Vagina (tissue), 2 donors: ENCODE measurements around the gene DENND2C. TPM values are rescaled to one million over a fixed set of nuclear protein-coding genes. Genes with fewer than 3 reads are reported as not detected.

Experiments used
- DNase-seq, 2 donors: peaks; one replicate each; pipeline ENCODE4 v3.0.0-alpha.2; 2017; ENCODE audit errors: extremely low spot score in 2 of 2
- H3K27ac ChIP-seq: fragments of 200-600 bp; sonication (generic); one replicate; pipeline ENCODE4 v1.5.1; 2019
- H3K27me3 ChIP-seq: fragments of 200-600 bp; sonication (generic); one replicate; pipeline ENCODE4 v1.5.1; 2019
- H3K36me3 ChIP-seq, 2 donors: fragments of 200-600 bp; sonication (generic); one replicate each; pipeline ENCODE4 v1.5.1; 2017 to 2019
- H3K4me1 ChIP-seq: fragments of 200-600 bp; sonication (generic); one replicate; pipeline ENCODE4 v1.5.1; 2019
- H3K4me3 ChIP-seq, 2 donors: fragments of 200-600 bp; sonication (generic); 1 replicate in 1 of 2; 2 replicates in 1 of 2; pipeline ENCODE4 v1.5.1; 2016 to 2019
- H3K9me3 ChIP-seq: fragments of 200-600 bp; sonication (generic); one replicate; pipeline ENCODE4 v1.5.1; 2019
- POLR2A ChIP-seq, 2 donors: fragments of 450-650 bp; IDR thresholded peaks; one replicate each; pipeline ENCODE4 v1.6.1; 2017; ENCODE audit warnings: antibody characterized with exemption in 2 of 2, mild to moderate bottlenecking in 2 of 2, moderate library complexity in 2 of 2
- POLR2AphosphoS5 ChIP-seq, 2 donors: sonication (generic); formaldehyde crosslinking; IDR thresholded peaks; one replicate each; pipeline ENCODE4 v1.9.0; 2017; ENCODE audit warnings: antibody characterized with exemption in 2 of 2, mild to moderate bottlenecking in 2 of 2, low read depth in 1 of 2; ENCODE audit not compliant: insufficient read depth in 1 of 2
- intact Hi-C: fragments of 100-400 bp; cut with DNase I; formaldehyde crosslinking; loops from one replicate; pipeline ENCODE4 v1.15.1; 2023
- total RNA-seq: library from RNA; depleted of rRNA; stranded (reverse); fragments of >200 nt; gene quantifications from one replicate; pipeline ENCODE4 v1.2.3, GENCODE V29; 2016
- TF ChIP-seq, protein P1 (sequence below), 3 experiments: fragments of 450-650 bp in 2 of 3; fragments of 200-600 bp in 1 of 3; sonication (generic) in 1 of 3; IDR thresholded peaks; one replicate each; pipeline ENCODE4 v1.5.1; 2017 to 2019; ENCODE audit warnings: antibody characterized with exemption in 3 of 3, mild to moderate bottlenecking in 2 of 3, moderate library complexity in 2 of 3

DENND2C gene
- total RNA-seq, 1 donor from 2014 or later: 25.5 TPM

DNA sequence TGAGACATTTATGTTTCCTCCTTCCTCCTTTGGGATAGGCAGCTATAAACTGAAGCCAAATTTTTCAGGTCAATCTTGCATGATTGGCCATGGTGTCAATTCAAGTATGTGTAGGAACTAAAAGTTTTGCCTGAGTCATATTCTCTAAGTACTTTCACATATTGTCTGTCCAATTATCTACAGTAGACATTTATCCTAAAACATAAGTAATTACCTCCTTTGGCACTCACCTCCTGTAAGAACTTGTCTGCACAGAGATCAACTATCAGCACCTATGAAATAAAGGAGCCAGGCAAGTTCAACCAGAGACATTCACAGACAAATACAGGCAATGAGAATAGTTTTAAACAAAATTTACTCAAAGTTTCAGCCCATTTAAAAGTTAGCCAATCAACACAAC is 74.2 kb downstream of the DENND2C start:
- Histone ChIP-seq H3K36me3 (peaks cover 0 to 21% of the 10 kb centered on the region in 2 donors), H3K4me1 (no peaks in the 10 kb centered on the region), H3K4me3 (no peak overlapping the region), H3K27me3 (no peaks in the 10 kb centered on the region), H3K9me3 (no peaks in the 10 kb centered on the region), H3K27ac (no peak overlapping the region)
- no peak for DNase-seq
- TF ChIP-seq POLR2AphosphoS5 (IDR thresholded peaks at IDR 0.05; ENCODE audit: insufficient read depth in 1 of 2, low read depth in 1 of 2): peak in 1 of 2 donors; percentile 72
- TF ChIP-seq POLR2A (IDR thresholded peaks at IDR 0.05): no peak
- TF ChIP-seq, protein P1, sequence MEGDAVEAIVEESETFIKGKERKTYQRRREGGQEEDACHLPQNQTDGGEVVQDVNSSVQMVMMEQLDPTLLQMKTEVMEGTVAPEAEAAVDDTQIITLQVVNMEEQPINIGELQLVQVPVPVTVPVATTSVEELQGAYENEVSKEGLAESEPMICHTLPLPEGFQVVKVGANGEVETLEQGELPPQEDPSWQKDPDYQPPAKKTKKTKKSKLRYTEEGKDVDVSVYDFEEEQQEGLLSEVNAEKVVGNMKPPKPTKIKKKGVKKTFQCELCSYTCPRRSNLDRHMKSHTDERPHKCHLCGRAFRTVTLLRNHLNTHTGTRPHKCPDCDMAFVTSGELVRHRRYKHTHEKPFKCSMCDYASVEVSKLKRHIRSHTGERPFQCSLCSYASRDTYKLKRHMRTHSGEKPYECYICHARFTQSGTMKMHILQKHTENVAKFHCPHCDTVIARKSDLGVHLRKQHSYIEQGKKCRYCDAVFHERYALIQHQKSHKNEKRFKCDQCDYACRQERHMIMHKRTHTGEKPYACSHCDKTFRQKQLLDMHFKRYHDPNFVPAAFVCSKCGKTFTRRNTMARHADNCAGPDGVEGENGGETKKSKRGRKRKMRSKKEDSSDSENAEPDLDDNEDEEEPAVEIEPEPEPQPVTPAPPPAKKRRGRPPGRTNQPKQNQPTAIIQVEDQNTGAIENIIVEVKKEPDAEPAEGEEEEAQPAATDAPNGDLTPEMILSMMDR (IDR thresholded peaks at IDR 0.05): no peak
- intact Hi-C loops: no loop called here

DNA sequence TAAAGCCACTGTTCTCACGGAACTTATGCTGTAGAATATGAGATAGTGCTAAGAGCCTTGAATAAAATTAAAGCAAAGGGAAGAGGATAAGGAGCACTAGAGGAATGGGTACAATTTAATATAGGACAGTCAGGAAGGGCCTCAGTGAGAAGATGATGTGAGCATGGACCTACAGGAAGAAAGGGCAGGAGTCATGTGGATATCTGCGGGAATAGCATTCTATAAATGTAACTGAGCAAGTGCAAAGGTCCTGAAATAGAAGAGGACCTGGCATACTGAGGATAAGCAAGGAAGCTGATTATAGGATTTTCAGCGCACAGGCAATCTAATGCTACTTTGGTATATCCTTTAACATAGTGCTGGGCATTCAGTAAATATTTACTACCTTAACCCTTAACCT is 75.8 kb downstream of the DENND2C start:
- intact Hi-C loops: no loop called here
- no peaks in the 10 kb centered on the region for H3K27me3 ChIP-seq
- H3K4me1 ChIP-seq: no peaks in the 10 kb centered on the region
- H3K4me3 ChIP-seq: no peak overlapping the region
- H3K9me3 ChIP-seq: no peaks in the 10 kb centered on the region
- no peak for DNase-seq
- peaks cover 0 to 21% of the 10 kb centered on the region in 2 donors for H3K36me3 ChIP-seq
- TF ChIP-seq, protein P1 (IDR thresholded peaks at IDR 0.05): no peak
- no peak overlapping the region for H3K27ac ChIP-seq

DNA sequence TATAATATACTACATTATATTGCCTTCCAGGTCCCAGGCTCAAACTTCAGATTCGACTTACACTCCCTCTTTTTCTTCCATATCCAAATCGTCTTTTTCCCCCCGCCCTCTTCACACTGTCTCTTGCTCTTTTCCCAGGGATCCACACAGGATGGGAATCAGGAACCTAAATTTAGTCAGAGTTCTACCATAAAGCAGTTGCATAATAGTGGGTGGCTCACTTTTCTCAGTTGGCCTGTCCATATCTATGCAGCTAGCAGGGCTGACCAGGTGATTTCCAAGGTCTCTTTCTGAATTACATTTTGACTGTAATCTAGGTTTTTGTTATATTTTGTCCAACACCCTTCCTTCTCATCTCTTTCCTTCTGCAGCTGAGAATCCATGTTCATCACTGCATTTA is 80.7 kb downstream of the DENND2C start:
- no peaks in the 10 kb centered on the region for H3K4me1 ChIP-seq
- peaks cover 0 to 20% of the 10 kb centered on the region in 2 donors for H3K36me3 ChIP-seq
- no peak for DNase-seq
- H3K9me3 ChIP-seq: no peaks in the 10 kb centered on the region
- no peak overlapping the region for H3K27ac ChIP-seq
- no peak for TF ChIP-seq POLR2A (IDR thresholded peaks at IDR 0.05)
- TF ChIP-seq, protein P1 (IDR thresholded peaks at IDR 0.05): no peak
- no peak for TF ChIP-seq POLR2AphosphoS5 (IDR thresholded peaks at IDR 0.05; ENCODE audit: insufficient read depth in 1 of 2, low read depth in 1 of 2)
- H3K27me3 ChIP-seq: no peaks in the 10 kb centered on the region
- H3K4me3 ChIP-seq: no peak overlapping the region
- intact Hi-C loops: no loop called here

DNA sequence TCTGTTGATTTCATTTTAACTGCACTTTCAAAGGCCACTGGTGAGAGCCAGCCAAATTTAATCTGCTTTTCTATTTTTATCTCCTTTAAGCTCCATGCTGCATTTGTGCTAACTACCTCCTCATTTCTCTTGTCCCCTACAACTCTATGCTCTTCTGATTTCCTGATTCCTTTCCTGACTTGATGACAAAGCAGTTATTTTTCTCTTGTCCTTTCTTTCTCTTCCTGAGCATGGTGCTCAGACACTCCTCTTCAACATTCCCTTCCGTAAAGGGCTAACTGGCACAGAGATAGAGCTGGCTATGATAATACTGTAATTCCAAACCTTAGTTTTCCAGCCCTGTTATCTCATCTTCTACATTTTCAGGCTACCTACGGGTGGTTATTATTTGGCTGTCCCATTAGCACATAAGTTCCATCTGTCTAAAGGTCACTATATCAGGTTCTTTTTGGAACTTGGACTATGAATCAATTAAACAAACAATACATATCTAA is 81.6 kb downstream of the DENND2C start:
- Histone ChIP-seq H3K4me3 (no peak overlapping the region), H3K9me3 (no peaks in the 10 kb centered on the region), H3K4me1 (no peaks in the 10 kb centered on the region), H3K27ac (no peak overlapping the region), H3K27me3 (no peaks in the 10 kb centered on the region), H3K36me3 (peaks cover 0 to 17% of the 10 kb centered on the region in 2 donors)
- TF ChIP-seq, protein P1 (IDR thresholded peaks at IDR 0.05): no peak
- TF ChIP-seq POLR2A (IDR thresholded peaks at IDR 0.05) (no peak), POLR2AphosphoS5 (IDR thresholded peaks at IDR 0.05; ENCODE audit: insufficient read depth in 1 of 2, low read depth in 1 of 2) (no peak)
- intact Hi-C loops: no loop called here
- no peak for DNase-seq

DNA sequence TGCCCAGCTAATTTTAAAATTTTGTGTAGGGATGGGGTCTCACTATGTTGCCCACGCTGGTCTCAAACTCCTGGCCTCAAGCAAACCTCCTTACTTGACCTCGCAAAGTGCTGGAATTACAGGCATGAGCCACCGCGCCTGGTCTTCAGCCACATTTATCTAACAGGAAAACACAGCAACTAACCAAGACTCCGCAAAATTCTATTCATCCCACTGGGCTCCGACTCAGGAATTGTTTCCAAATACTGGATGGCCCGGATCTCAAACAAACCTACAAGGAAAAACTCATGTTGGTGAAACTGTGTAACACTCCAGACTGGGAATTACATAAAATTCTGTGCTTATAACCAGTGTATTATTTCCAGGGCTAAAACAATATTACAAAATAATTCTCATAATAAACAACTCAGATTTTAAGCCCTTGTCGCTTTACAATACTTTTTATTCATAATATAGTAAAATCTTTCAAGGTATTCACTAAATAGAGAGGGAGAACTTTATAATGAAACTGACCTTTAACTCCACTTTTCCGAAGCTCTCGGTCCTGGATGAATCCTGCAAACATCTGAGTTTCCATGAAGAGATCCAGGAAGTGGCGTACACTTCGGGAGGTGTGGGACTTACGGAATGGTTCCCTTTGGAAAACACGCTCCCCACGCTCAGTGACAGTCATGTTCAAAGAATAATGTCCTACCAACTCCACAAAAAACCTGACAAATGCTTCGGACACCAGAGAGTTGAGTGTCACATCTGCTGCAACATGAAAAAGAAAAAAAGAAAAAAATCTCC is 82.5 kb downstream of the DENND2C start:
- TF ChIP-seq POLR2AphosphoS5 (IDR thresholded peaks at IDR 0.05; ENCODE audit: insufficient read depth in 1 of 2, low read depth in 1 of 2) (no peak), POLR2A (IDR thresholded peaks at IDR 0.05) (no peak)
- TF ChIP-seq, protein P1 (IDR thresholded peaks at IDR 0.05): no peak
- Histone ChIP-seq H3K4me3 (no peak overlapping the region), H3K9me3 (no peaks in the 10 kb centered on the region), H3K27me3 (no peaks in the 10 kb centered on the region), H3K4me1 (peaks cover 2% of the 10 kb centered on the region), H3K36me3 (peaks cover 0 to 12% of the 10 kb centered on the region in 2 donors), H3K27ac (no peak overlapping the region)
- DNase-seq: no peak
- intact Hi-C loops: no loop called here
